C4-2B (cell line): ENCODE data around the gene FHIP1B.
"Not testable (repeated sequence)": the region's sequence is repeated elsewhere in the genome, so short reads cannot be mapped to it uniquely, and the experiment has no call there.

Experiments used
- H3K27ac ChIP-seq: fragments of 450-650 bp; 2 replicates; pipeline ENCODE4 v1.5.1; 2017
- ZFX ChIP-seq: fragments of 450-650 bp; IDR thresholded peaks from 2 replicates; pipeline ENCODE4 v1.6.1; 2017
- TF ChIP-seq, protein P1 (sequence below): fragments of 450-650 bp; conservative IDR thresholded peaks from 2 replicates; pipeline ENCODE4 v1.5.1; 2017; ENCODE audit warnings: mild to moderate bottlenecking

Gene FHIP1B

DNA sequence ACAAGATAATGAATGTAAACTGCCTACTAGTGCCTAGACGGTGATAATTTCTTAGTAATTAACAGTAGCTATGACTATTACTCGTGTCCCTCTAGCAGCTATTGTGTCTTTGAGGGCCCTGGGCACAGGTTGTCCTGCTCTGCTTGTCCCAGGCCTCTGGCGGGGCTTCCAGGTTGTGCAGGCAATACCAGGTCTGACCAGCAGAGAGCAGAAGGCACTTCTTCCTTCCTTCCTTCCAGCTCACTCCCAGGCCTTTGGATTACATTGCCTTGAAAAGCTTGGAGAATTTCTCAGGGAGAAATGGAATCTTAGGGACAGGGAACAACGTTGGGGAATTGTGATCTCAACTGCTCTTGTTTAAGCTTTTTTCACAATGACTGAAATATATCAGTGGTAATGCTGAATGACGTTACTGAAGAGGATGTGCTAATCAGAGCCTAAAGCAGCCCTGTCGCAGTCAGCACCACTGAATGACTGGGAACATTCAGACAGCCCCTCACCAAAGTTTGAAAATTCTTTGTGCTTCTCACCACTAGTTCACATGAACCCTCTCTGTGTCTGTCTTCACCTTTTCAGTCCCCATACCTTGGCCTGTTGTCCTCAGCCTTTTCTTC lies 16.8 kb upstream of the FHIP1B start:
- no peak overlapping the region for H3K27ac ChIP-seq
- TF ChIP-seq ZFX, result no peak
- TF ChIP-seq, protein P1, sequence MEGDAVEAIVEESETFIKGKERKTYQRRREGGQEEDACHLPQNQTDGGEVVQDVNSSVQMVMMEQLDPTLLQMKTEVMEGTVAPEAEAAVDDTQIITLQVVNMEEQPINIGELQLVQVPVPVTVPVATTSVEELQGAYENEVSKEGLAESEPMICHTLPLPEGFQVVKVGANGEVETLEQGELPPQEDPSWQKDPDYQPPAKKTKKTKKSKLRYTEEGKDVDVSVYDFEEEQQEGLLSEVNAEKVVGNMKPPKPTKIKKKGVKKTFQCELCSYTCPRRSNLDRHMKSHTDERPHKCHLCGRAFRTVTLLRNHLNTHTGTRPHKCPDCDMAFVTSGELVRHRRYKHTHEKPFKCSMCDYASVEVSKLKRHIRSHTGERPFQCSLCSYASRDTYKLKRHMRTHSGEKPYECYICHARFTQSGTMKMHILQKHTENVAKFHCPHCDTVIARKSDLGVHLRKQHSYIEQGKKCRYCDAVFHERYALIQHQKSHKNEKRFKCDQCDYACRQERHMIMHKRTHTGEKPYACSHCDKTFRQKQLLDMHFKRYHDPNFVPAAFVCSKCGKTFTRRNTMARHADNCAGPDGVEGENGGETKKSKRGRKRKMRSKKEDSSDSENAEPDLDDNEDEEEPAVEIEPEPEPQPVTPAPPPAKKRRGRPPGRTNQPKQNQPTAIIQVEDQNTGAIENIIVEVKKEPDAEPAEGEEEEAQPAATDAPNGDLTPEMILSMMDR, result peak; percentile 88

DNA sequence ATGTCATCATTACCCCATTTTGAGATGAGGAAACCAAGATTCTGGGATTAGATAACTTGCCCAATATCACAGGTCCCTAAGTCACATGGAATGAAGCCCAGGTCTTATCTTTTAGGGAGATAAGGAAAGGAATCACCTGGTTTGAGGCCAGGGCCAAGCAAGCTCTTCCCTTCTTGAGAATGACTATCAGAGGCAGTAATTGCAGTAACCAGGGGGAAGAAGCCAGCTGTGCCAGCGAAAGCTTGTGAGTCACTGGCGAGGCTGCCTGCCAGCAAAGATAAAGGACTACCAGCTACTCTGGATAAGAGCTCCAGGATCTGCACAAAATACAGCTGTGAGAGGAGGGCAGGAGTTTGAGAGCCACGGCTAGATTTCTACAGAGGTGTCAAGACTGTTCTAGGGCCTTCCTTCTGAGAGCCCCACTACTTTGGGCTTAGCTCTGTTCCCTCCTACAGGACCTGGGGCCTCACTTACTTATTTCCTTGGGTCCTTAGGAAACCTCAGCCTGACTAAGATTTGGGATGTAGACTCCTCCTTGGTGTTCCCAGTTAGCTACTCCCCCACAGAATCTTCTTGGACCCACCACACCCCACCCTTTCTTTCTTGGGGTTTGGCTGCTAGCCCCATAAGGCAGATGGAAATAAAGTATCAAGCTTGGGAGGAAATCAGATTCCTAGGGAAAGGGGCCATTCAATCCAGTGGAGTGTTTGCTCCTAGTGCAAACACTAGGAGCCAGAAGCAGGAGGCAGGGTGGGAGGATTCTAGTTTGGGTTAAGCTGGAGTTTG lies 15.5 kb upstream of the FHIP1B start:
- no peak overlapping the region for H3K27ac ChIP-seq
- no peak for TF ChIP-seq ZFX
- TF ChIP-seq, protein P1, result no peak

DNA sequence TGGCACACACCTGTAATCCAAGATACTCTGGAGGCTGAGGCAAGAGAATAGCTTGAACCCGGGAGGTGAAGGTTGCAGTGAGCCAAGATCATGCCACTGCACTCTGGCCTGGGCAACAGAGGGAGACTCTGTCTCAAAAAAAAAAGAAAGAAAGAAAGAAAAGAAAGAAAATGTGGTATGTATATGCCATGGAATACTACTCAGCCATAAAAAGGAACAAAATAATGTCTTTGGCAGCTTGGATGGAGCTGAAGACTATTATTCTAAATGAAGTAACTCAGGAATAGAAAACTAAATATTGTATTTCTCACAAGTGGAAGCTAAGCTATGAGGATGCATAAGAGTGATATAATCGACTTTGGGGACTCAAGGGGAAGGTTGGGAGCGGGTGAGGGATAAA lies 14.5 kb upstream of the FHIP1B start:
- not testable (repeated sequence) for H3K27ac ChIP-seq

DNA sequence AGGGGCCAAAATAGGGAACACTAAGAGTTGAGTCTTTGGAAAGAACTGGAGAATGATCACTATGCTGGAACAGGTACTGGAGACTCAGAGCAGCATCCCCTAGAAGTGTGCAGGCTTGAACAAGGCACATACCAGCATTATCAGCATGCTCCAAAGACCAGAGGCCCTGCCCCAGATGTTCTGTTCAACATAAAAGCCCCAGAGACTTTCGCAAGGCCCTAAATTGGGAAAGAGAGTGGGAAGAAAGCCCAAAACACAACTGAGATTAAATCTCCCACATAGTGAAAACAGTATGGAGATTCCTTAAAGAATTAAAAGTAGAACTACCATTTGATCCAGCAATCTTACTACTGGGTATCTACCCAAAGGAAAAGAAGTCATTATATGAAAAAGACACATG lies 13.8 kb upstream of the FHIP1B start:
- H3K27ac ChIP-seq, result no peak overlapping the region
- no peak for TF ChIP-seq ZFX
- TF ChIP-seq, protein P1, result no peak

DNA sequence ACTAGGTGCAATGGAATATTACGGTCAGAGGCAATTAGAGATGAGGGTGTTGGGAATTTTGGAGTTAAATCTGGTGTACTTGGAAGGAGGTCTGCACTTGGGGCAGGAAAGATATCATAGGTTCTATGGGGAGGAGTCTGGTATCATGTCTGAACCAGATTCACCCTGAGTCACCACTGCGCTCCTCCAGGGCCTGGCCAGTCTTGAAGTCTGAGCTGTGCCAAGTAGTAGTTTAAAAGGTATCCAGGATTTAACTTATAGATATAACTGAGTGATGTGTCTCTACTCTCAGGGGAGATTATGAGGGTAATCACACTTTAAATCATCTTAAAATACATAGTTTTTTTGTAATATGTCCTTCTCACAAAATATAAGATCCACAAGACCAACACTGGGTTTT lies 11.1 kb upstream of the FHIP1B start:
- TF ChIP-seq ZFX, result no peak
- TF ChIP-seq, protein P1, result no peak
- H3K27ac ChIP-seq, result no peak overlapping the region

DNA sequence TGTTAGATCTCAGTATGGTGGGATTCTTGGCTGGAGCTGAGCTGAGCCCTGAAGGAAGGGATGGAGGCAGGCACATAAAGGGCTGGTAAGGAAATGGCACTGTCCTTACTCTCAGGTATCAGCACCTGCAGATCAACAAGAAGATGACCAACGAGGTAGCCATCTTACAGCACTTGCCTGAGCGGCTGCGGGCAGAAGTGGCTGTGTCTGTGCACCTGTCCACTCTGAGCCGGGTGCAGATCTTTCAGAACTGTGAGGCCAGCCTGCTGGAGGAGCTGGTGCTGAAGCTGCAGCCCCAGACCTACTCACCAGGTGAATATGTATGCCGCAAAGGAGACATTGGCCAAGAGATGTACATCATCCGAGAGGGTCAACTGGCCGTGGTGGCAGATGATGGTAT lies 6.9 kb upstream of the FHIP1B start:
- TF ChIP-seq, protein P1, result no peak
- TF ChIP-seq ZFX, result no peak
- no peak overlapping the region for H3K27ac ChIP-seq

DNA sequence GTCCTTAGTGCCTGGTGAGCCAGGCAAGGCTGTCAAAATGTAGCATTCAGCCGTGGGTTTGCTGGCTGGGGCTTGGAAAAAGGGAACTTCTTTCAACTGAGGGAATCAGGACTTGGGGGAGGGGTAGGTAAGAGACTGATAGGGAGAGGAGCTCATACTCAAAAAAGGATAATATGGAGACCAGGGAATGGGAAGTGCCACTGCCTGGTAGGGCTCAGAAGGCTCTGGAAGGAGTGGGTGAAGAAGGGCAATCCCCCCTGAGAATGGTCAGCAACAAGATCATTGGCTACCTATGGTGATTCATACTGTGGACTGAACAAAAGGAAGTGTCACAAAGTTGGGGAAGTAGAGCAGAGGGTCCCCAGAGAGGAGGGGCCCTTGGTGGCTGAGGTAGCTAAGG lies 6.3 kb upstream of the FHIP1B start:
- TF ChIP-seq ZFX, result no peak
- TF ChIP-seq, protein P1, result no peak
- no peak overlapping the region for H3K27ac ChIP-seq

DNA sequence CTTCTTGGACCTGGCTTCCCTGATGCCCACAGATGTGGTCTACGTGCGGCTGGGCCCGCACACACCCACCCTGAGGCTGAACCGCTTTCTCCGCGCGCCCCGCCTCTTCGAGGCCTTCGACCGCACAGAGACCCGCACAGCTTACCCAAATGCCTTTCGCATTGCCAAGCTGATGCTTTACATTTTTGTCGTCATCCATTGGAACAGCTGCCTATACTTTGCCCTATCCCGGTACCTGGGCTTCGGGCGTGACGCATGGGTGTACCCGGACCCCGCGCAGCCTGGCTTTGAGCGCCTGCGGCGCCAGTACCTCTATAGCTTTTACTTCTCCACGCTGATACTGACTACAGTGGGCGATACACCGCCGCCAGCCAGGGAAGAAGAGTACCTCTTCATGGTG lies 5.7 kb upstream of the FHIP1B start:
- TF ChIP-seq ZFX, result no peak
- TF ChIP-seq, protein P1, result no peak
- no peak overlapping the region for H3K27ac ChIP-seq
